ENCODE results near the gene MPPED1. TPM values are rescaled to one million over a fixed set of nuclear protein-coding genes. Genes with fewer than 3 reads are reported as not detected.
A peak's percentile ranks its signal among the peaks of the same experiment; 100 is the strongest.

MPPED1 gene
- total and polyA plus RNA-seq, 8 donors, result 0.19 to 1.5 (median 0.47) TPM; not detected in 4

- Histone ChIP-seq H3K4me1 (no peaks in the 10 kb centered on the region), H3K4me3 (no peak overlapping the region), H3K36me3 (peaks cover 0 to 18% (median 0%) of the 10 kb centered on the region in 4 donors), H3K27me3 (no peaks in the 10 kb centered on the region), H3K9me3 (peaks cover 0 to 7% (median 3%) of the 10 kb centered on the region in 4 donors), H3K27ac (no peak overlapping the region)
- TF ChIP-seq POLR2A (IDR thresholded peaks at IDR 0.05), result no peak
- TF ChIP-seq CTCF (IDR thresholded peaks at IDR 0.05), result no peak
- TF ChIP-seq POLR2AphosphoS5 (IDR thresholded peaks at IDR 0.05), result no peak
- no peak for TF ChIP-seq EP300 (IDR thresholded peaks at IDR 0.05)
- WGBS, 5 donors, result 90 to 94% (median 92%) methylated on average over 10 of the region's 10 CpGs
- intact Hi-C loops (cut with DNase I; ENCODE audit: low total_unique reads), result no loop called here
- DNase-seq, result no peak
These were observed 122.0 kb downstream of the MPPED1 start for GRCh38 chr22:43533656-43534428.

DNA sequence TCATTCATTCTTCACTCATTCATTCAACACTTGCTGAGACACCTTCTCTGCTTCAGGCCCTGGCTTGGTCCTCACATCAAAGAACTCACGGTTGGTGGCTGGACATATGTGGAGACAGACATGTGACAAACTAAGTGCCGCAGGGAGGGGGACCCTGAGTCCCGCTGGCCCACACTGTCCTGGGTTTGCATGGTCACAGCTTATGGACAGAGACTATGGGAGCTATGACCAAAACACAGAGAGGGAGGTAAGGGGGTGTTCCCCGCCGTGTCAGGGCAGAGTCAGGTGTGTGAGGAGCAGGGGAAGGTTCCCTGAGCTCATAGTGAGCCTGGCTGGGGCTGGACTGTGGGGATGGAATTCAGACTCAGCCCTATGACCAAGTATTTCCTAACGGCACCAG, 123.1 kb downstream of the MPPED1 start:
- H3K9me3 ChIP-seq, result peaks cover 0 to 7% (median 3%) of the 10 kb centered on the region in 4 donors
- H3K4me1 ChIP-seq, result no peaks in the 10 kb centered on the region
- DNase-seq, result peak in 1 of 2 donors; percentile 11
- no peak overlapping the region for H3K4me3 ChIP-seq
- H3K27ac ChIP-seq, result no peak overlapping the region
- no peaks in the 10 kb centered on the region for H3K27me3 ChIP-seq
- intact Hi-C loops (cut with DNase I; ENCODE audit: low total_unique reads), result no loop called here
- 86 to 94% (median 90%) methylated on average over 6 of the region's 6 CpGs for WGBS, 5 donors
- no peak for TF ChIP-seq POLR2A (IDR thresholded peaks at IDR 0.05)
- no peak for TF ChIP-seq CTCF (IDR thresholded peaks at IDR 0.05)
- no peak for TF ChIP-seq EP300 (IDR thresholded peaks at IDR 0.05)
- TF ChIP-seq POLR2AphosphoS5 (IDR thresholded peaks at IDR 0.05), result no peak
- peaks cover 0 to 18% (median 0%) of the 10 kb centered on the region in 4 donors for H3K36me3 ChIP-seq

DNA sequence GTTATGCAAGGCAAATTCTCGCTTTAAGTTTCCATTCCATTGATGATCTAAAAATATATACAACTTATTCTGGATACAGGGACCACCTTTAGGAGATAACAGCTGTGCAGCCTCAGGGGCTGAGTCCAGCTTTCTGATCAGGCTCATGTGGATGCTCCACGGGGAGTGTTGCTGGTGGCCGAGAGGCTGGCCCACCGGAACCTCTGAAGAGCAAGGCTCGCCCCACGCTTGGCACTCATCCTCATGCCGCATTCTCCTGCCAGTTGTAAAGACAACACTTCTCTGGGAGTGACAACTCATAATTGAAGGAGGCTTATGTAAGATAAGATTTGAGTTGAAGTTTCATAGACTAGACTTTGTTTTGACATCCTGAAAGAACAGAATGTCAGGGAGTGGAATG, 123.5 kb downstream of the MPPED1 start:
- H3K9me3 ChIP-seq, result peaks cover 0 to 7% (median 3%) of the 10 kb centered on the region in 4 donors
- intact Hi-C loops (cut with DNase I; ENCODE audit: low total_unique reads), result no loop called here
- H3K36me3 ChIP-seq, result peaks cover 0 to 18% (median 0%) of the 10 kb centered on the region in 4 donors
- H3K27me3 ChIP-seq, result no peaks in the 10 kb centered on the region
- H3K4me1 ChIP-seq, result no peaks in the 10 kb centered on the region
- peak in 1 of 2 donors; percentile 9 for DNase-seq
- 86 to 97% (median 94%) methylated on average over 7 of the region's 7 CpGs for whole genome bisulfite sequencing, 5 donors
- no peak overlapping the region for H3K27ac ChIP-seq
- no peak overlapping the region for H3K4me3 ChIP-seq
- no peak for TF ChIP-seq EP300 (IDR thresholded peaks at IDR 0.05)
- TF ChIP-seq POLR2AphosphoS5 (IDR thresholded peaks at IDR 0.05), result no peak
- TF ChIP-seq POLR2A (IDR thresholded peaks at IDR 0.05), result no peak
- no peak for TF ChIP-seq CTCF (IDR thresholded peaks at IDR 0.05)

GRCh38 chr22:43535741-43536140, 123.9 kb downstream of the MPPED1 start:
- WGBS, 5 donors, result 69 to 79% (median 73%) methylated on average over 5 of the region's 5 CpGs
- peaks cover 0 to 7% (median 3%) of the 10 kb centered on the region in 4 donors for H3K9me3 ChIP-seq
- intact Hi-C loops (cut with DNase I; ENCODE audit: low total_unique reads), result no loop called here
- TF ChIP-seq EP300 (IDR thresholded peaks at IDR 0.05) (no peak), CTCF (IDR thresholded peaks at IDR 0.05) (no peak), POLR2A (IDR thresholded peaks at IDR 0.05) (no peak), POLR2AphosphoS5 (IDR thresholded peaks at IDR 0.05) (no peak)
- H3K36me3 ChIP-seq, result peaks cover 0 to 18% (median 0%) of the 10 kb centered on the region in 4 donors
- no peaks in the 10 kb centered on the region for H3K27me3 ChIP-seq
- peak in 1 of 2 donors; percentile 4 for DNase-seq
- H3K27ac ChIP-seq, result no peak overlapping the region
- no peak overlapping the region for H3K4me3 ChIP-seq
- H3K4me1 ChIP-seq, result no peaks in the 10 kb centered on the region
